Measurements from ENCODE around the gene OSBPL1A. TPM values are rescaled to one million over a fixed set of nuclear protein-coding genes. Genes with fewer than 3 reads are reported as not detected.

The OSBPL1A gene
- total and polyA plus RNA-seq, 10 of the 15 experiments (the other 5 are each of a cell fraction or from before 2014, with no cell fraction given), result 0.02 to 0.83 (median 0.11) TPM; not detected in 6

GRCh38 chr18:24254071-24254470, 143.6 kb downstream of the OSBPL1A start (continued):
- no peak for TF ChIP-seq BCL3 (IDR thresholded peaks at IDR 0.05; ENCODE audit: borderline replicate concordance, insufficient read depth, low read depth, low read length, poor library complexity, severe bottlenecking)

DNA sequence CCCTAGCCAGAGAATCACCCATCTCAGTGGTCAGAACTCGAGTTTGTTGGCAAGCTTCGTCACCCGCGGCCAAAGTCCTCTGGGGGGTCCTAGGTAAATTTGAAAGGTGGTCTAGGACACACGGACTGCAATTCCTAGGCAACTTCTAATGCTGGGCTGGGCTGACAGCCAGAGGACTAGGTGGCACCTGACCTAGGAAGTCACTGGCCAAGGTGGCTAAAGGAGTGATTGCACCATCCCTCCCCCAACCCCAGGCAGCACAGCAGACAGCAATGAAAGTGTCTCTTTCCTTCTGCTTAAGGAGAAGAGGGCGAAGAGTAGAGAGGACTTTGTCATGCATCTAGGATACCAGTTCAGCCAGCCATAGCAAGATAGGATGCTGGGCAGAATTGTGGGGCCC, 147.9 kb downstream of the OSBPL1A start:
- intact Hi-C loops (cut with micrococcal nuclease; ENCODE audit: unreplicated experiment), result no loop called here
- ChIA-PET RAD21 (ENCODE audit: unreplicated experiment) (no interaction called here), CTCF (no interaction called here), SMC1A (ENCODE audit: uncharacterized antibody, unreplicated experiment) (no interaction called here), POLR2A (no interaction called here)
- no peak overlapping the region for H3K4me3 ChIP-seq
- peaks cover 10% of the 10 kb centered on the region for H3K4me1 ChIP-seq (ENCODE audit: control insufficient read depth, insufficient read depth, low read length)
- TF ChIP-seq SPI1 (IDR thresholded peaks at IDR 0.05; ENCODE audit: borderline replicate concordance, insufficient read depth, low read depth, low read length) (no peak), ZZZ3 (IDR thresholded peaks at IDR 0.05; ENCODE audit: control insufficient read depth, insufficient read length, low read depth) (no peak), PBX3 (IDR thresholded peaks at IDR 0.05; ENCODE audit: insufficient replicate concordance, low read depth, low read length) (no peak), EZH2 (IDR thresholded peaks at IDR 0.05; ENCODE audit: borderline replicate concordance, control insufficient read depth, low read depth, low read length) (no peak), NRF1 (conservative IDR thresholded peaks at IDR 0.05; ENCODE audit: low read depth, low read length) (no peak), PAX8 (IDR thresholded peaks at IDR 0.05) (no peak), BRCA1 (IDR thresholded peaks at IDR 0.05; ENCODE audit: low read depth, low read length) (no peak)
- TF ChIP-seq, protein P1, sequence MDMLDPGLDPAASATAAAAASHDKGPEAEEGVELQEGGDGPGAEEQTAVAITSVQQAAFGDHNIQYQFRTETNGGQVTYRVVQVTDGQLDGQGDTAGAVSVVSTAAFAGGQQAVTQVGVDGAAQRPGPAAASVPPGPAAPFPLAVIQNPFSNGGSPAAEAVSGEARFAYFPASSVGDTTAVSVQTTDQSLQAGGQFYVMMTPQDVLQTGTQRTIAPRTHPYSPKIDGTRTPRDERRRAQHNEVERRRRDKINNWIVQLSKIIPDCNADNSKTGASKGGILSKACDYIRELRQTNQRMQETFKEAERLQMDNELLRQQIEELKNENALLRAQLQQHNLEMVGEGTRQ (IDR thresholded peaks at IDR 0.05; ENCODE audit: borderline replicate concordance, low read depth, low read length), result no peak
- TF ChIP-seq, protein P2, sequence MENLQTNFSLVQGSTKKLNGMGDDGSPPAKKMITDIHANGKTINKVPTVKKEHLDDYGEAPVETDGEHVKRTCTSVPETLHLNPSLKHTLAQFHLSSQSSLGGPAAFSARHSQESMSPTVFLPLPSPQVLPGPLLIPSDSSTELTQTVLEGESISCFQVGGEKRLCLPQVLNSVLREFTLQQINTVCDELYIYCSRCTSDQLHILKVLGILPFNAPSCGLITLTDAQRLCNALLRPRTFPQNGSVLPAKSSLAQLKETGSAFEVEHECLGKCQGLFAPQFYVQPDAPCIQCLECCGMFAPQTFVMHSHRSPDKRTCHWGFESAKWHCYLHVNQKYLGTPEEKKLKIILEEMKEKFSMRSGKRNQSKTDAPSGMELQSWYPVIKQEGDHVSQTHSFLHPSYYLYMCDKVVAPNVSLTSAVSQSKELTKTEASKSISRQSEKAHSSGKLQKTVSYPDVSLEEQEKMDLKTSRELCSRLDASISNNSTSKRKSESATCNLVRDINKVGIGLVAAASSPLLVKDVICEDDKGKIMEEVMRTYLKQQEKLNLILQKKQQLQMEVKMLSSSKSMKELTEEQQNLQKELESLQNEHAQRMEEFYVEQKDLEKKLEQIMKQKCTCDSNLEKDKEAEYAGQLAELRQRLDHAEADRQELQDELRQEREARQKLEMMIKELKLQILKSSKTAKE (IDR thresholded peaks at IDR 0.05; ENCODE audit: low read depth, poor library complexity, severe bottlenecking), result no peak
- TF ChIP-seq, protein P3, sequence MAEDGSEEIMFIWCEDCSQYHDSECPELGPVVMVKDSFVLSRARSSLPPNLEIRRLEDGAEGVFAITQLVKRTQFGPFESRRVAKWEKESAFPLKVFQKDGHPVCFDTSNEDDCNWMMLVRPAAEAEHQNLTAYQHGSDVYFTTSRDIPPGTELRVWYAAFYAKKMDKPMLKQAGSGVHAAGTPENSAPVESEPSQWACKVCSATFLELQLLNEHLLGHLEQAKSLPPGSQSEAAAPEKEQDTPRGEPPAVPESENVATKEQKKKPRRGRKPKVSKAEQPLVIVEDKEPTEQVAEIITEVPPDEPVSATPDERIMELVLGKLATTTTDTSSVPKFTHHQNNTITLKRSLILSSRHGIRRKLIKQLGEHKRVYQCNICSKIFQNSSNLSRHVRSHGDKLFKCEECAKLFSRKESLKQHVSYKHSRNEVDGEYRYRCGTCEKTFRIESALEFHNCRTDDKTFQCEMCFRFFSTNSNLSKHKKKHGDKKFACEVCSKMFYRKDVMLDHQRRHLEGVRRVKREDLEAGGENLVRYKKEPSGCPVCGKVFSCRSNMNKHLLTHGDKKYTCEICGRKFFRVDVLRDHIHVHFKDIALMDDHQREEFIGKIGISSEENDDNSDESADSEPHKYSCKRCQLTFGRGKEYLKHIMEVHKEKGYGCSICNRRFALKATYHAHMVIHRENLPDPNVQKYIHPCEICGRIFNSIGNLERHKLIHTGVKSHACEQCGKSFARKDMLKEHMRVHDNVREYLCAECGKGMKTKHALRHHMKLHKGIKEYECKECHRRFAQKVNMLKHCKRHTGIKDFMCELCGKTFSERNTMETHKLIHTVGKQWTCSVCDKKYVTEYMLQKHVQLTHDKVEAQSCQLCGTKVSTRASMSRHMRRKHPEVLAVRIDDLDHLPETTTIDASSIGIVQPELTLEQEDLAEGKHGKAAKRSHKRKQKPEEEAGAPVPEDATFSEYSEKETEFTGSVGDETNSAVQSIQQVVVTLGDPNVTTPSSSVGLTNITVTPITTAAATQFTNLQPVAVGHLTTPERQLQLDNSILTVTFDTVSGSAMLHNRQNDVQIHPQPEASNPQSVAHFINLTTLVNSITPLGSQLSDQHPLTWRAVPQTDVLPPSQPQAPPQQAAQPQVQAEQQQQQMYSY (CRISPR knock-in tag; IDR thresholded peaks at IDR 0.05), result no peak
- H4K20me1 ChIP-seq (ENCODE audit: control insufficient read depth, insufficient read depth), result no peaks in the 10 kb centered on the region
- DNase-seq (ENCODE audit: low read depth, low spot score), result no peak
- BruUV-seq (replicated peaks), result no TSS peak
- no peak overlapping the region for H3K27ac ChIP-seq (ENCODE audit: control insufficient read depth, insufficient read depth)
- no peaks in the 10 kb centered on the region for H3K9me3 ChIP-seq (replicated peaks; ENCODE audit: control insufficient read depth, insufficient read depth, low read length)
- FAIRE-seq, result no peak
- no peaks in the 10 kb centered on the region for H3K79me2 ChIP-seq (ENCODE audit: control insufficient read depth, insufficient read depth, low read length)
- no peak overlapping the region for H3K4me2 ChIP-seq (ENCODE audit: control insufficient read depth, insufficient read depth)
- WGBS (ENCODE audit: insufficient coverage, insufficient replicate concordance, low lambda C conversion rate, missing lambda C conversion rate), result 35% methylated on average over 6 of the region's 6 CpGs
- in situ Hi-C loops (cut with MboI), result no loop called here
- H3K36me3 ChIP-seq (ENCODE audit: control insufficient read depth in 2 of 2, insufficient read depth in 2 of 2, low read length in 1 of 2), result no peaks in the 10 kb centered on the region
- H2AFZ ChIP-seq (ENCODE audit: control insufficient read depth, low read depth, low read length), result no peak overlapping the region
- no peak for ATAC-seq
- H3K9ac ChIP-seq (ENCODE audit: control insufficient read depth, insufficient read depth, low read length), result no peak overlapping the region
- peaks cover 0 to 4% of the 10 kb centered on the region in 2 experiments; a peak in 3 of 4 replicates for H3K27me3 ChIP-seq (replicated peaks in 1 of 2; ENCODE audit: control insufficient read depth in 2 of 2, insufficient read depth in 2 of 2, low read length in 1 of 2)
